GM21515 (cell line): ENCODE measurements around the gene ATRIP.

Source experiments
- ATAC-seq: cut with Tn5 transposase; IDR thresholded peaks from one replicate; pipeline ENCODE4 v1.9.1; 2021; ENCODE audit not compliant: unreplicated experiment

The ATRIP gene

DNA sequence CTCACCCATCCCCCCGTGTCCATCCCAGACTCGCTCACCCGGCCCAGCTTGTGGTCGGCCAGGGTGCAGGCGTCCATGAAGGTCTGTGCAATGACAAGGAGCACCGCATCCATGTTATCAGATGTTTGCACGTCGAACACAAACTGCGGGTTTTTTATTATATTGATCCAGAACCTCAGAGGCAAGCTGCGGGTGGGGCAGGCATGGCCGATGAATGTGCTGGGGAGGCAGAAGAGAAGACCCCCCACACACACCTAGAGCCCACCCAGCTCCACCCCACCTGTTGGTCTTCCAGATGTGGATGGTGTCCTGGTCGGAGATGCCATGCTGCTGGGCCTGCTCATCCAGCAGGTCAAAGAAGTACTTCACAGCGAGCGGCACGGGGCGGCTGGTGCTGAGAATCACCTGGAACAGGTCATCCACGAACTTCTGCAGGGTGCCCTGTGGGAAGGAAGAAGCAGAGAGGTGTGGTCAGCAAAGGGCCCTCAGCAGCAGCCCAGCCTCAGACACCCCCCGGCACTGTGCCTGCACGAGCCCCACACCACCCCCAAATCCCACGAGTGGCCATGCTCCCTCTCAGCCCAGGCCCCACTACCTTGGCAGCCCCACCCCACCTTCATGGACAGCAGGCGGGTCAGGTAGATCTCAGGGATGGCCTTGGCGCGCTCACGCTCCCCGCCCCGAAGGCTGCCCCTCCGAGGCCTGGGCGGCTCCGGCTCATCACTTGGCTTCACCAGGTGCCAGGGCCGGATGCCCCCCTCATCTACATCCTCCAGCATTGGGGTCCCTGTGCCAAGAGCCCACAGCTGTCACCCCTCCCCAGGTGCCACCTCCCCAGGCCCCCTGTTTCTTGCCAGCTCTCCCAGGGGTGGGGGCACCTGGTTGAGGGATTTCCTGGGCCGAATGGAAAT is 37.0 kb upstream of the ATRIP start:
- ATAC-seq: no peak

- ATAC-seq: no peak
These were observed 36.1 kb upstream of the ATRIP start for GRCh38 chr3:48410205-48411040.

GRCh38 chr3:48411041-48411588 is 35.4 kb upstream of the ATRIP start:
- ATAC-seq: no peak

DNA sequence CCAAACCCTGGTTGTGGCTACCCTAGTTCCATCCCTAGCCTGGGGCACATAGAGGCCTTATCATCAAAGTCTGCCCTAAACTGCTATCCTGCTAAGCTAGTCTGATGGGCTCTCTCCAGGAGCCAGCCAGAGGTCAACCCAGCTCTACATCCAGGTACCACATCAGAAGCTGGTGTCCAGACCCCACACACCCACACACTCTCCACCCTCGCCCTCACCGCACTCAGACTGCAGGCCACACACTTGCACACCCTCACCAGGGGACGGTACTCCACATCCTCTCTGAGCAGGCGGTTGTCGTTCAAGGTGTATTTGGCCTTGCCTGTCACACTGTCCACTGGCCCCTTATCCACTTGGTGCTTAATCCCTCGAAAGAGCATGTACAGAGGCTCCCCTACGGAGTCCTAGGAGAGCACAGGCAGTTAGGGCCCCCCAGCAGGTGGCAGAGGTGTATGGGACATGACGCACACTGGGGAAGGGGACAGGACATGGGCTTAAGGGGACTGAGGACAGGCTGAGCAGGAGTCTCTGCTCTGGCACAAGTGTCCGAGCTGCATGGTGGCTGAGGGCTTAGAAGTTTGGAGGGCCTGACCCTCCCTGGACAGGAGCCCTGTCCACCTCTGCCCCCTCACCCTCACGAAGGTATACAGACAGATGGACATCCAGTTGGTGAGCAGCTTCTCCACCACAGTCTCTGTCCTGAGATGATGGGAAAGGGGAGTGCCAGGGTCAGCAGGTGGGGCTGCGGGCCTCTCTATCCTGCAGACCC is 34.7 kb upstream of the ATRIP start:
- no peak for ATAC-seq

DNA sequence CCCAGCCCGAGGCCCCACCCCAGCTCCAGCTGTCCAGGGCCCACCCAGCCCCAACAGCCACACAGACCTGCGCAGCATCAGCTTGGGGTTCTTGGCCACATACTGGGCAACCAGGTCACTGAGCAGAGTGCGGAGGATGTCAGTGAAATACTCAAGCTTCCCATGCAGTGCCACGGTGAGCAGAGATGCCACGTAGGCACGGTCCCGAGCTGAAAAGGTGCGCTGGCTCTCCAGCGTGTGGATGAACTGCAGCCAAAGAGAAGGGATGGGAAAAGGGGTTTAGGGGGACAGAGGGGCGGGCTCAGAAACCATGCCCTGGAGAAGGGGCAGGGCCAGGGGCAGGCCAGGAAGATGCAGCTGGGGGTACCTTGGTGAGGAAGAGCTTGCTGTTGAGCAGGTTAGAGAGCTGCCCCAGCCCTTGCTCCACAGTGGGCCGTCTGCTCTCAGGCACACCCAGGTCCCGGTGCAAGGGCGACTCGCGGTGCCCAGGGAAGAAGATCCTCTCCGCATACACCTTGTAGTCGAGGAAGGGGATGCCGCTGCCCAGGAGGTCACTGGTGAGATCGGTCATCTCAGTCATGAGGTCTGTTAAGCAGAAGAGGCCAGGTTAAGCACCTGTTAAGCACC is 34.0 kb upstream of the ATRIP start:
- ATAC-seq: no peak

GRCh38 chr3:48413086-48413485 is 33.5 kb upstream of the ATRIP start:
- ATAC-seq: no peak

DNA sequence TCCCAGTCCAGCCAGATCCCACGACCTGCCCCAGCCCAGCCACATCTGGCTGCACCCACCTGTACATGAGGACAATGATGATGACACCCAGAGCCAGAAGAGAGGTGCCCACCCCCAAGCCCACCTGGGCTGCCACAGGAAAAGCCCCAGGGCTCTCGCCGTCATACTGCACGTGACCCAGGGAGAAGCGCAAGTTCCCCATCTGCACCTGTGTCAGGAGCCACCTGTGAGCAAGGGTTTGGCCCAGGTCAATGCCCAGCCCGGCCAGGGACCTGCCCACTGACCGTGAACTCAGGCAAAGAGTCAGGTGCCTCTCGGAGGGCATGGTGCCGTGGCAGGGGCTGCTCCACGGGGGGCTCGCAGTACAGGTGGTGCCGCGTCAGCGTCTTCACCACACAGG is 32.9 kb upstream of the ATRIP start:
- no peak for ATAC-seq

GRCh38 chr3:48414376-48415250 is 31.9 kb upstream of the ATRIP start:
- ATAC-seq: no peak

DNA sequence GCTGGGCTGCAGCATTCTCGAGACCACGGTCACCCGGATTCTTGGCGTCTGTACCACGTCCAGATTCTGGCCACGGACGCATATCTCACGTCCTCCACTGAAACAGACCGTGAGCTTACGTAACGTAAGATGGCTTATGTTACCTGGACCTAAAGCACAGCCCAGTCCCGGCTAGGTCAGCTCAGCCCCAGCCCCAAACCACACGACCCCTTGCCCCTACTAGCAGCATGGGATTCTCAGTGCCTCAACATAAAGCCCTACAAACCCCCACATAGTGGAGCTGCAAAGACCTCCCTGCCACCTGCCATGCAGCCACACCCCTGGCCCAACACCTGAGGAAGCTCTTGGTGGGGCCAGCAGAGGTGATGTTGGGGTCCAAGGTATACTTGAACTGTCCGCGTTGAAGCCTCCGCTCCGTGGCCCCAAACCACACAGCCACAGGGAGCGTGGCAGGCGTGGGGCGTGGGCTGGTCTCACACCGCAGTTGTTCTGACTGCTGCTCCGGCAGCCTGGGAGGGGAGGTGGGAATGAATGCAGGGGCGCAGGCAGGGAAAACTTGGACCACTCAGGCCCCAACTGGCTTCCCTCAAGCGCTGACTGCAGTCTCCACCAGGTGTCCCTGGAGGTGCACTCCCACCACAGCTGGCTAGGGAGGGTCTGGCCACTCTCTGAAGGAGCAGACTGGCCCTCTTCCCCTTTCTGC is 31.1 kb upstream of the ATRIP start:
- ATAC-seq: no peak

GRCh38 chr3:48416091-48416505 is 30.4 kb upstream of the ATRIP start:
- ATAC-seq: no peak

GRCh38 chr3:48416546-48416945 is 30.0 kb upstream of the ATRIP start:
- ATAC-seq: no peak

GRCh38 chr3:48417529-48418108 is 28.9 kb upstream of the ATRIP start:
- no peak for ATAC-seq

DNA sequence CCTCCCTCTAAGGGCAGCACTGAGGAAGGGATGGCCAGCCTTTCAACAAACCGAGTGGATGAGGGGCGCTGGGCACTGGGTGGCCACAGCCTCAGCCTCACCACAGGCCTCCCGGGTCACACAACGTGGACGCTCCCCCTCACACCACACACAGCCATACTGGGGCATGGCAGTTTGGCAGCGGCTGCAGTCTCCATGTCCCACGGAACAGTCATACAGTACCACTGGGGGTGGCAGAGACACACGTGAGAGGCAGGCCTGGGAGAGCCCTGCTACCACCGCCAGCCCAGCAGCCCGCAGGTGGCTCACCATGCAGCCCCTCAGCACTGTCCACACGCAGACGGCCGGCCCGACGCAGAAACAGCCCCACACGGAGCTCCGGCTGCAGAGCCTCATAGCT is 28.4 kb upstream of the ATRIP start:
- ATAC-seq: no peak

- ATAC-seq: no peak
These were observed 27.9 kb upstream of the ATRIP start for GRCh38 chr3:48418651-48419050.

DNA sequence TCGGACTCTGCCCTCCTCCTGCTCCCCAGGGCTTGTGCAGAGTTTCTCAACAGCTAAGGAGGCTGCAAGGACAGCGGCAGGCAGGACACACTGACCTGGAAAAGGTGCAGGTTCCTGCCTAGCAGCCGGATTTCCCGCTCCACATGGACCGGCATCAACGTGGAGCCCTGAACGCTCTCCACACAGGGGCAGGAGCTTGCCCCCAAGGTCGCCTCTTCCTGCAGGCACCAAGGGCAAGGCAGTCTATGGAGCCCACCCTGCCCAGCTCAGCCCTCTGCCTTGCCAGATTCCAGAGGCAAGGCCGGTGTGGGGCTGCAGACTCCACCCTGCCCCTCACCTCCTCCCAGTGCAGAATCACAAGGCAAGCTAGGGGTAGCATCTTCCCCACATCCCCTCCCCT is 27.4 kb upstream of the ATRIP start:
- no peak for ATAC-seq

GRCh38 chr3:48419597-48419996 is 26.9 kb upstream of the ATRIP start:
- no peak for ATAC-seq

DNA sequence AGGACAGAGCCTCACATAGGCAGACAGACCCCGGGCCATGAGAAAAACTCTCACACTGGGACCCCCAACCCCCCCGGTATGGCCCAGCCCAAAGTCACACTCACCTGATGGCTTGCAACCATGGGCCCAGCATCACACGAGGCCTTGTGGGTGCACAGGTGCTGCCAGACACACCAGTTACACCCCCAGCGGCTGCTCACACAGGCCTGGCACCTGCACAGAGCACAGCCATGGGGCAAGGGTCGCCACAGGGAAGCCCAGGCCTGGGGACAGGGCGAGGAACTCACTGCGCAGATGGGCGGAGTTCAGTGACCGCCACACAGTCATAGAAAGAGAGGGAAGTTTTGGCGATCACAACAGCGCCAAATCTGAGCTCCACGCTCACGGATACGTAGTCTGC is 26.0 kb upstream of the ATRIP start:
- no peak for ATAC-seq

GRCh38 chr3:48422272-48422671 is 24.3 kb upstream of the ATRIP start:
- ATAC-seq: no peak

GRCh38 chr3:48422681-48423080 is 23.9 kb upstream of the ATRIP start:
- no peak for ATAC-seq
